ENCODE data around the gene IPO4.

IPO4 gene

GRCh38 chr14:24194873-24195185, 6.2 kb upstream of the IPO4 start:
- DNase-seq (ENCODE audit: low read depth in 2 of 2) = no peak

- no peak for DNase-seq (ENCODE audit: low read depth in 2 of 2)
Measured at GRCh38 chr14:24194186-24194872, 5.7 kb upstream of the IPO4 start.

GRCh38 chr14:24192933-24193332, 4.3 kb upstream of the IPO4 start:
- no peak for DNase-seq (ENCODE audit: low read depth in 2 of 2)

- DNase-seq (ENCODE audit: low read depth in 2 of 2) = no peak
Measured at GRCh38 chr14:24190416-24190815, 1.8 kb upstream of the IPO4 start.

GRCh38 chr14:24189460-24189859, 844 bp upstream of the IPO4 start:
- no peak for DNase-seq (ENCODE audit: low read depth in 2 of 2)

- no peak for DNase-seq (ENCODE audit: low read depth in 2 of 2)
Measured at GRCh38 chr14:24189059-24189375, 401 bp upstream of the IPO4 start.

- no peak for DNase-seq (ENCODE audit: low read depth in 2 of 2)
Measured at GRCh38 chr14:24187539-24187915, 1.1 kb downstream of the IPO4 start.

- no peak for DNase-seq (ENCODE audit: low read depth in 2 of 2)
Measured at GRCh38 chr14:24186831-24187538, 1.6 kb downstream of the IPO4 start.

- no peak for DNase-seq (ENCODE audit: low read depth in 2 of 2)
Measured at GRCh38 chr14:24185741-24186140, 2.9 kb downstream of the IPO4 start.

GRCh38 chr14:24185026-24185425, 3.6 kb downstream of the IPO4 start:
- DNase-seq (ENCODE audit: low read depth in 2 of 2) = no peak

- DNase-seq (ENCODE audit: low read depth in 2 of 2) = no peak
Measured at GRCh38 chr14:24184104-24184970, 4.3 kb downstream of the IPO4 start.

- DNase-seq (ENCODE audit: low read depth in 2 of 2) = no peak
Measured at GRCh38 chr14:24183014-24183481, 5.6 kb downstream of the IPO4 start.

- DNase-seq (ENCODE audit: low read depth in 2 of 2) = no peak
Measured at GRCh38 chr14:24182110-24182882, 6.3 kb downstream of the IPO4 start.

- no peak for DNase-seq (ENCODE audit: low read depth in 2 of 2)
Measured at GRCh38 chr14:24181371-24182077, 7.1 kb downstream of the IPO4 start.

GRCh38 chr14:24179961-24180796, 8.4 kb downstream of the IPO4 start:
- no peak for DNase-seq (ENCODE audit: low read depth in 2 of 2)

GRCh38 chr14:24179294-24179960, 9.2 kb downstream of the IPO4 start:
- DNase-seq (ENCODE audit: low read depth in 2 of 2) = no peak

- DNase-seq (ENCODE audit: low read depth in 2 of 2) = no peak
Measured at GRCh38 chr14:24178399-24179178, 10.0 kb downstream of the IPO4 start.

GRCh38 chr14:24177891-24178290, 10.7 kb downstream of the IPO4 start:
- no peak for DNase-seq (ENCODE audit: low read depth in 2 of 2)

Measured in stimulated activated CD4-positive, alpha-beta T cell treated with anti-CD3 and anti-CD28 coated beads, Interleukin-12 subunit alpha, Interleukin-12 subunit beta, amount 100 ng/mL, for 24 hours (primary cell).